ENCODE results near the gene DNAJC22. TPM values are rescaled to one million over a fixed set of nuclear protein-coding genes. Genes with fewer than 3 reads are reported as not detected.

Gene DNAJC22
- total and polyA plus RNA-seq, 4 donors = 0.24 to 1.7 (median 0.89) TPM

DNA sequence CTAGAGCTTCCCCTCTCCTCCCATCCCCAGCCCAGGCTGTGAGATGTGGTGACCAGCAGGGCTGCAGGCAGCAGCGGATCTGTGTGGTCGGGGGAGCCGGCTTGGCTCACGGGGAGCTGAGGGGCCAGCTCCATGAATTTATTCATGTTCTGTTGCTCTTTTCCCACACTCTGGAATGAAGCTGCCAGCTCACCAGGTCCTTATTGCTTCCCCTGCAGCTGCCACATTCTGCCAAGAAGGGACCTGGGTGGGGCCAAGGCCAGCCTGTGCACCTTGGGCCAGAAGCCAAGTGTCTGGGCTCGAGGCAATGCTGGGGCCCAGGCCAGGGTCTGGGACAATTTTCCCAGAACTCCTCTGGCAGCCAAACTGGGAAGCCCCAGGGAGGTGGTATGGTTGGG is 7.2 kb upstream of the DNAJC22 start:
- H3K9ac ChIP-seq (ENCODE audit: insufficient read depth in 1 of 2, low read length in 2 of 2) = no peak overlapping the region
- peaks cover 0 to 26% (median 6%) of the 10 kb centered on the region in 5 donors for H3K4me1 ChIP-seq (ENCODE audit: control insufficient read depth in 5 of 5, insufficient read depth in 5 of 5, low read length in 5 of 5)
- DNase-seq (no peak), ATAC-seq (ENCODE audit: insufficient read depth, low FRiP score) (no peak)
- H3K27me3 ChIP-seq (ENCODE audit: control insufficient read depth in 3 of 3, insufficient read depth in 3 of 3, low read length in 2 of 3) = peaks cover 7 to 86% (median 70%) of the 10 kb centered on the region in 3 donors
- no peak for TF ChIP-seq CTCF (IDR thresholded peaks at IDR 0.05; ENCODE audit: control extremely low read depth, extremely low read depth)
- H3K9me3 ChIP-seq (ENCODE audit: control insufficient read depth in 4 of 4, insufficient read depth in 3 of 4, low read length in 3 of 4) = peaks cover 0 to 3% (median 0%) of the 10 kb centered on the region in 4 donors
- H3K27ac ChIP-seq (ENCODE audit: low read depth in 1 of 2, low read length in 1 of 2) = no peak overlapping the region
- H3K36me3 ChIP-seq (ENCODE audit: control insufficient read depth in 4 of 4, insufficient read depth in 4 of 4, low read length in 4 of 4) = no peaks in the 10 kb centered on the region
- H3K4me3 ChIP-seq = no peak overlapping the region
- WGBS, 2 donors = 46 to 51% methylated on average over 5 of the region's 5 CpGs

- H3K9ac ChIP-seq (ENCODE audit: insufficient read depth in 1 of 2, low read length in 2 of 2) = no peak overlapping the region
- H3K4me1 ChIP-seq (ENCODE audit: control insufficient read depth in 5 of 5, insufficient read depth in 5 of 5, low read length in 5 of 5) = peaks cover 0 to 26% (median 6%) of the 10 kb centered on the region in 5 donors
- WGBS, 2 donors = 56 to 66% methylated on average over 6 of the region's 6 CpGs
- no peak overlapping the region for H3K4me3 ChIP-seq
- no peaks in the 10 kb centered on the region for H3K36me3 ChIP-seq (ENCODE audit: control insufficient read depth in 4 of 4, insufficient read depth in 4 of 4, low read length in 4 of 4)
- DNase-seq (no peak), ATAC-seq (ENCODE audit: insufficient read depth, low FRiP score) (no peak)
- TF ChIP-seq CTCF (IDR thresholded peaks at IDR 0.05; ENCODE audit: control extremely low read depth, extremely low read depth) = no peak
- H3K27me3 ChIP-seq (ENCODE audit: control insufficient read depth in 3 of 3, insufficient read depth in 3 of 3, low read length in 2 of 3) = peaks cover 2 to 82% (median 65%) of the 10 kb centered on the region in 3 donors
- no peak overlapping the region for H3K27ac ChIP-seq (ENCODE audit: low read depth in 1 of 2, low read length in 1 of 2)
- peaks cover 0 to 3% (median 0%) of the 10 kb centered on the region in 4 donors for H3K9me3 ChIP-seq (ENCODE audit: control insufficient read depth in 4 of 4, insufficient read depth in 3 of 4, low read length in 3 of 4)
These were observed 6.4 kb upstream of the DNAJC22 start for GRCh38 chr12:49340095-49340870.

- H3K27me3 ChIP-seq (ENCODE audit: control insufficient read depth in 3 of 3, insufficient read depth in 3 of 3, low read length in 2 of 3) = peaks cover 0 to 84% (median 64%) of the 10 kb centered on the region in 3 donors
- DNase-seq = no peak
These were observed 5.5 kb upstream of the DNAJC22 start for GRCh38 chr12:49340971-49341776.

More at GRCh38 chr12:49340971-49341776, 5.5 kb upstream of the DNAJC22 start:
- Histone ChIP-seq H3K9ac (ENCODE audit: insufficient read depth in 1 of 2, low read length in 2 of 2) (no peak overlapping the region), H3K4me3 (no peak overlapping the region), H3K9me3 (ENCODE audit: control insufficient read depth in 4 of 4, insufficient read depth in 3 of 4, low read length in 3 of 4) (peaks cover 0 to 3% (median 0%) of the 10 kb centered on the region in 4 donors), H3K4me1 (ENCODE audit: control insufficient read depth in 5 of 5, insufficient read depth in 5 of 5, low read length in 5 of 5) (peaks cover 4 to 34% (median 6%) of the 10 kb centered on the region in 5 donors), H3K36me3 (ENCODE audit: control insufficient read depth in 4 of 4, insufficient read depth in 4 of 4, low read length in 4 of 4) (no peaks in the 10 kb centered on the region), H3K27ac (ENCODE audit: low read depth in 1 of 2, low read length in 1 of 2) (no peak overlapping the region)
- 44 to 50% methylated on average over 14 of the region's 14 CpGs for WGBS, 2 donors
- ATAC-seq (ENCODE audit: insufficient read depth, low FRiP score) = no peak
- TF ChIP-seq CTCF (IDR thresholded peaks at IDR 0.05; ENCODE audit: control extremely low read depth, extremely low read depth) = no peak
